Colonic mucosa (tissue), 4 donors: ENCODE data around the gene TOR1B. TPM values are rescaled to one million over a fixed set of nuclear protein-coding genes. Genes with fewer than 3 reads are reported as not detected.

Experiments used
- DNase-seq: peaks from one replicate; pipeline ENCODE4 v3.0.0-alpha.2; 2020
- H3K27ac ChIP-seq: fragments of 200-600 bp; one replicate; pipeline ENCODE4 v1.8.0; 2021
- H3K27me3 ChIP-seq: fragments of 200-600 bp; one replicate; pipeline ENCODE4 v1.8.0; 2021
- H3K36me3 ChIP-seq: fragments of 200-600 bp; one replicate; pipeline ENCODE4 v1.8.0; 2021
- H3K4me1 ChIP-seq: fragments of 200-600 bp; one replicate; pipeline ENCODE4 v1.8.0; 2021; ENCODE audit warnings: mild to moderate bottlenecking
- H3K4me3 ChIP-seq: fragments of 200-600 bp; one replicate; pipeline ENCODE4 v1.8.0; 2021
- H3K9ac ChIP-seq, 2 donors: one replicate each; pipeline ENCODE4 v1.7.0; 2013; ENCODE audit warnings: control low read depth in 2 of 2, low read depth in 2 of 2, low read length in 2 of 2
- H3K9me3 ChIP-seq: fragments of 200-600 bp; one replicate; pipeline ENCODE4 v1.8.0; 2021
- intact Hi-C: fragments of 100-400 bp; cut with DNase I; formaldehyde crosslinking; loops from one replicate; pipeline ENCODE4 v1.14.1; 2022
- total RNA-seq, 2 donors: library from RNA; stranded (reverse); fragmentation: NEBNext Ultra II Directional in 1 of 2; extraction: Animal tissue kit (Norgen Biotek cat#: 25700) in 1 of 2; gene quantifications; one replicate each; pipeline ENCODE4 v1.2.1, GENCODE V29; 2021
- TF ChIP-seq, protein P1 (sequence below): fragments of 200-600 bp; IDR thresholded peaks from one replicate; pipeline ENCODE4 v1.8.0; 2022; ENCODE audit warnings: antibody characterized with exemption, mild to moderate bottlenecking
- donor health status: healthy.
- donor health status: DM: no; HTN: no; CAD: no.
- donor health status: DM: no; HTN: no; CAD: no.

The TOR1B gene
- total RNA-seq, 2 donors from 2014 or later, result 49.0 to 60.8 TPM

DNA sequence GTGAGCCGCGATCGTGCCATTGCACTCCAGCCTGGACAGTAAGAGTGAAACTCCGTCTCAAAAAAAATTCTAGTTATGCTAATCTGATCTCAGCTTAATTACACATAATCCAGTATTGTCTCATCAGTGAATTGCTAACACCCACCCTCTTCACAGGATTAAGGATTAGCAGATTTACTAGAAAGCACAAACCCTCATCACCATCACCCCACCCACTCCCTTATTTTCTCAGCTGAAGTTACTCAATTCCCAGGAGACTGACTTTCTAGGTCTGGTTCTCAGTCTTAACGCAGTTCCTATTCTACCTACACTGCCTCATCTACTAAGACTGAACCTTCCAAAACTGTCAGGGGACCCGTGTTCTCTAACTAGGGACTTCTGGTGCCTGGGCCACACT lies 9.0 kb downstream of the TOR1B start:
- peak overlapping the region in 1 of 2 donors; percentile 84 for H3K9ac ChIP-seq
- TF ChIP-seq, protein P1, sequence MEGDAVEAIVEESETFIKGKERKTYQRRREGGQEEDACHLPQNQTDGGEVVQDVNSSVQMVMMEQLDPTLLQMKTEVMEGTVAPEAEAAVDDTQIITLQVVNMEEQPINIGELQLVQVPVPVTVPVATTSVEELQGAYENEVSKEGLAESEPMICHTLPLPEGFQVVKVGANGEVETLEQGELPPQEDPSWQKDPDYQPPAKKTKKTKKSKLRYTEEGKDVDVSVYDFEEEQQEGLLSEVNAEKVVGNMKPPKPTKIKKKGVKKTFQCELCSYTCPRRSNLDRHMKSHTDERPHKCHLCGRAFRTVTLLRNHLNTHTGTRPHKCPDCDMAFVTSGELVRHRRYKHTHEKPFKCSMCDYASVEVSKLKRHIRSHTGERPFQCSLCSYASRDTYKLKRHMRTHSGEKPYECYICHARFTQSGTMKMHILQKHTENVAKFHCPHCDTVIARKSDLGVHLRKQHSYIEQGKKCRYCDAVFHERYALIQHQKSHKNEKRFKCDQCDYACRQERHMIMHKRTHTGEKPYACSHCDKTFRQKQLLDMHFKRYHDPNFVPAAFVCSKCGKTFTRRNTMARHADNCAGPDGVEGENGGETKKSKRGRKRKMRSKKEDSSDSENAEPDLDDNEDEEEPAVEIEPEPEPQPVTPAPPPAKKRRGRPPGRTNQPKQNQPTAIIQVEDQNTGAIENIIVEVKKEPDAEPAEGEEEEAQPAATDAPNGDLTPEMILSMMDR, result no peak
- no peak overlapping the region for H3K4me3 ChIP-seq
- intact Hi-C loops, result no loop called here
- H3K27me3 ChIP-seq, result no peaks in the 10 kb centered on the region
- no peaks in the 10 kb centered on the region for H3K9me3 ChIP-seq
- DNase-seq, result no peak
- H3K36me3 ChIP-seq, result no peaks in the 10 kb centered on the region
- peaks cover 12% of the 10 kb centered on the region for H3K4me1 ChIP-seq
- peak overlapping the region; percentile 79 for H3K27ac ChIP-seq

DNA sequence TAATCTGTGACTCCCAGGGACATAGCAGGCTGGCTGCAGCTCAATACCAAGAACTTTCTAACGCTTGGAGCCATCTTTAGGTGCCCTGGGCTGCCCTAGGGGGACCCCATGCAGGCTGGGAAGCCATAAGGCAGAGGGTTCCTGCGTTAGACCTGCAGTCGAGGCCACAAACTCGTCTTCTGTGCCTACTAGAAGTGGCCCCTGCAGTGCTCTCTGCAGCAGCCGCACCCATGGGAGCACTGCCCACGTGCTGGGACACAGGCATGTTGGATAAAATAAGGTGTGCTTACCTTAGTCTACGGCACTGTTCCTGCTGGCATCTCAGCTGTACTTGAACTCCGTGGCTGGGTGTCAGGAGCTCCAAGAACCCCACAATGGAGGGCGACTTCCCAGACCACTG lies 9.4 kb downstream of the TOR1B start:
- TF ChIP-seq, protein P1, result no peak
- Histone ChIP-seq H3K27ac (peak overlapping the region; percentile 79), H3K4me1 (peaks cover 12% of the 10 kb centered on the region), H3K9ac (peak overlapping the region in 1 of 2 donors; percentile 84), H3K27me3 (no peaks in the 10 kb centered on the region), H3K4me3 (no peak overlapping the region), H3K36me3 (no peaks in the 10 kb centered on the region), H3K9me3 (no peaks in the 10 kb centered on the region)
- peak; percentile 56 for DNase-seq
- intact Hi-C loops, result no loop called here

DNA sequence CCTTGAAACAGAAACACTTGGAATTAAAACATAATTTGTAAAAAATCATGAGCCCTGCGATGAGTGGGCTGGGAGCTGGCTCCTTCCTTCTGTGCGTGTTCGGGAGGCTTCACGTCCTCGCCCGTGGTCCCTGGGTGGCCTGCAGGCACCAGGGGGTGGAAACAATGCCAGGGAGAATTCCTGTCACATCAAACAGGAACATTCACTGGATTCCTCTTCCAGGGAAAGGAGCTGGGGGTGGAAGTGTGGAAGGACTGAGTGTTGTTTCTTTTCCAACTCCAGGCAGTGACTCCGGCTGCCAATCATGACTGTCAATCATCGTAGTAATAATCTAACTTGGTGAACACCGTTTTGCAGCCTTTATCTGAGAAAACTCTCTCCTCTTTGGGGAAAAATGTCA lies 10.7 kb downstream of the TOR1B start:
- no peaks in the 10 kb centered on the region for H3K36me3 ChIP-seq
- H3K9ac ChIP-seq, result no peak overlapping the region
- H3K27ac ChIP-seq, result no peak overlapping the region
- H3K27me3 ChIP-seq, result no peaks in the 10 kb centered on the region
- no peak for DNase-seq
- peaks cover 12% of the 10 kb centered on the region for H3K4me1 ChIP-seq
- TF ChIP-seq, protein P1, result no peak
- intact Hi-C loops, result no loop called here
- no peak overlapping the region for H3K4me3 ChIP-seq
- no peaks in the 10 kb centered on the region for H3K9me3 ChIP-seq

DNA sequence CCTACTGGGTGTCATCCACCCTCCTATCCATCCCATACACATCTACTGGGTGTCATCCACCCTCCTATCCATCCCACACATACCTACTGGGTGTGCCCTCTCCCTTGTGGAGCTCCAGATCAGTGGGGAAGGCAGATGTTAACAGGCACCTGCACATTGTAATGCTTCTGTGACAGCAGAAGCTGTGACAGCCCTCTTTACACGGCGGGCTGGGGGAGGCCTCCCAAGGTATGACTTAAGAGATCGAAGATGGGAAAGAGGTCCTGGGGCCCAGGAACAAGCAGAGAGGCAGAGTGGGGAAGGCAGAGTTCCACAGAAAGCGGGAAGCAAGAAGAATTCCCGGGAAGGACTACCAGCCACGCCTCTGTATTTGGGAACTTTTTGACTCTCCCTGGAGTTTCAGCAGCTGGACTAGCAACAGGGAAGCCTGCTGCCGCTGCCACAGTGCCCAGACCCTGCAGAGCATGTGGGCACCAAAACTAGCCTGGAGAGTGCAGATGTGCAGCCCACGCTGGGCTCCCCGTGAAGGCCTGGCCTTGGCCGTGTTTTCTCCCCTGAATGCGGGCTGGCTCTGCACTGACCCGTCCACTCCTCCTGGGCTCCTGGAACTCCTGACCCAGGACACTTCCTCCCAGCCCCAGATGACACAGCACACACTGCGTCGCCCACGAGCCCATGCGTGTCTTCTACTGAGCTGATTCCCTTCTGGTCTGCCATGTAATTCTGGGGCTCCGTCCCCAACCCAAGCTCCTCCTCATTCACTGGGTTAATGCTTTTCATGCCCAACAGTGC lies 11.6 kb downstream of the TOR1B start:
- no peak for DNase-seq
- Histone ChIP-seq H3K9ac (no peak overlapping the region), H3K27ac (no peak overlapping the region), H3K4me3 (no peak overlapping the region), H3K4me1 (peaks cover 12% of the 10 kb centered on the region), H3K36me3 (no peaks in the 10 kb centered on the region), H3K27me3 (no peaks in the 10 kb centered on the region), H3K9me3 (no peaks in the 10 kb centered on the region)
- intact Hi-C loops, result no loop called here
- TF ChIP-seq, protein P1, result no peak

DNA sequence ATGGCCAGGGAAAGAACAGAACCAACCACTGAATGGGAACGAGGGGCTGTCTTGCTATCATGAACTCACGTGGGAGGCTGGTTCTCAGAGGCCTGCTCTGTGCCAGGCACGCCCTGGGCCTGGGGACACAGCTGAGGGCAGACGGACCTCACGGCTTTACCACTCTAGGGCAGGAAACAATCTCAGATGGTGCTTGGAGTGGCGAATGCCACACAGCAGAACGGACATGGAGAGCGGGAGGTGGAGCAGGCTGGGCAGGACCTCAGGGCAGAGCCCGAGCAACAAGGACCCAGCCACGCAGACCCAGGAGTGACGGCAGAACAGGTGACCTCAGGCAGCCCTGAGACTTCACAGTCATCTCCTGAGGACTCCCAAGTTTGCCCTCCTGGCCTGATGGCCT lies 12.3 kb downstream of the TOR1B start:
- H3K9me3 ChIP-seq, result no peaks in the 10 kb centered on the region
- H3K9ac ChIP-seq, result no peak overlapping the region
- H3K4me3 ChIP-seq, result no peak overlapping the region
- H3K4me1 ChIP-seq, result peaks cover 5% of the 10 kb centered on the region
- no peak overlapping the region for H3K27ac ChIP-seq
- TF ChIP-seq, protein P1, result no peak
- intact Hi-C loops, result no loop called here
- no peaks in the 10 kb centered on the region for H3K36me3 ChIP-seq
- no peak for DNase-seq
- H3K27me3 ChIP-seq, result no peaks in the 10 kb centered on the region
